ENCODE measurements around the gene NTRK2.

GRCh38 chr9:84928419-84928818 is 258.9 kb downstream of the NTRK2 start:
- TF ChIP-seq POLR2A (IDR thresholded peaks at IDR 0.05) (no peak), CTCF (IDR thresholded peaks at IDR 0.05 in 4 of 5, conservative IDR thresholded peaks at IDR 0.05 in 1 of 5) (no peak)
